Ectodermal cell (in vitro differentiated cells): ENCODE measurements around the gene NCAPD2.
A peak's percentile ranks its signal among the peaks of the same experiment; 100 is the strongest.
"Not testable (repeated sequence)": the region's sequence is repeated elsewhere in the genome, so short reads cannot be mapped to it uniquely, and the experiment has no call there.

Source experiments
- H3K27ac ChIP-seq: 2 replicates; pipeline ENCODE4 v1.7.0; 2013; ENCODE audit warnings: mild to moderate bottlenecking, low read depth, low read length; ENCODE audit not compliant: insufficient read depth, poor library complexity, severe bottlenecking
- H3K27me3 ChIP-seq: 2 replicates; pipeline ENCODE4 v1.7.0; 2013; ENCODE audit warnings: mild to moderate bottlenecking, low read length; ENCODE audit not compliant: insufficient read depth, control insufficient read depth, poor library complexity, severe bottlenecking
- H3K36me3 ChIP-seq: one replicate; pipeline ENCODE4 v1.7.0; 2013; ENCODE audit warnings: low read length; ENCODE audit not compliant: control insufficient read depth, insufficient read depth
- H3K4me1 ChIP-seq: one replicate; pipeline ENCODE4 v1.7.0; 2013; ENCODE audit warnings: low read length; ENCODE audit not compliant: control insufficient read depth, insufficient read depth
- H3K4me3 ChIP-seq: 2 replicates; pipeline ENCODE4 v1.7.0; 2013; ENCODE audit warnings: low read depth, low read length, control low read depth; ENCODE audit not compliant: insufficient read depth
- H3K9me3 ChIP-seq: 2 replicates; pipeline ENCODE4 v1.7.0; 2013; ENCODE audit warnings: mild to moderate bottlenecking, low read length, moderate library complexity; ENCODE audit not compliant: control insufficient read depth
- WGBS, 2 experiments: methylation state at CpG; one replicate each; pipeline ENCODE4 v1.1.7; 2013; ENCODE audit warnings: missing lambda C conversion rate in 2 of 2; 5-methylcytosine and 5-hydroxymethylcytosine counted together

Gene NCAPD2

GRCh38 chr12:6494968-6495367, 1.1 kb downstream of the NCAPD2 start:
- H3K27ac ChIP-seq: no peak overlapping the region
- H3K9me3 ChIP-seq: no peaks in the 10 kb centered on the region
- H3K27me3 ChIP-seq: no peaks in the 10 kb centered on the region
- peaks cover 27% of the 10 kb centered on the region for H3K36me3 ChIP-seq
- peak overlapping the region; percentile 63 for H3K4me3 ChIP-seq
- 78 to 93% methylated on average over 1 of the region's 1 CpG for WGBS, 2 experiments
- H3K4me1 ChIP-seq: peaks cover 13% of the 10 kb centered on the region

GRCh38 chr12:6497291-6497690, 3.4 kb downstream of the NCAPD2 start:
- Histone ChIP-seq H3K4me1 (peaks cover 10% of the 10 kb centered on the region), H3K36me3 (peaks cover 30% of the 10 kb centered on the region)
- H3K27me3 ChIP-seq, H3K27ac ChIP-seq, H3K9me3 ChIP-seq, H3K4me3 ChIP-seq: not testable (repeated sequence)
- 93 to 100% methylated on average over 3 of the region's 3 CpGs for WGBS, 2 experiments

- H3K27ac ChIP-seq: no peak overlapping the region
- H3K9me3 ChIP-seq: no peaks in the 10 kb centered on the region
- no peak overlapping the region for H3K4me3 ChIP-seq
- peaks cover 3% of the 10 kb centered on the region for H3K4me1 ChIP-seq
- H3K36me3 ChIP-seq: peaks cover 29% of the 10 kb centered on the region
- no peaks in the 10 kb centered on the region for H3K27me3 ChIP-seq
- WGBS, 2 experiments: 93 to 98% methylated on average over 2 of the region's 2 CpGs
These were observed 6.6 kb downstream of the NCAPD2 start for GRCh38 chr12:6500466-6500865.

- 70 to 72% methylated on average over 12 of the region's 12 CpGs for WGBS, 2 experiments
- H3K4me1 ChIP-seq: peaks cover 9% of the 10 kb centered on the region
- H3K27ac ChIP-seq: no peak overlapping the region
- no peaks in the 10 kb centered on the region for H3K9me3 ChIP-seq
- H3K4me3 ChIP-seq: no peak overlapping the region
- peaks cover 17% of the 10 kb centered on the region for H3K36me3 ChIP-seq
- no peaks in the 10 kb centered on the region for H3K27me3 ChIP-seq
These were observed 13.4 kb downstream of the NCAPD2 start for GRCh38 chr12:6507102-6507998.

GRCh38 chr12:6508087-6508486, 14.2 kb downstream of the NCAPD2 start:
- H3K4me3 ChIP-seq: no peak overlapping the region
- H3K9me3 ChIP-seq: no peaks in the 10 kb centered on the region
- peaks cover 9% of the 10 kb centered on the region for H3K4me1 ChIP-seq
- 81 to 82% methylated on average over 7 of the region's 7 CpGs for WGBS, 2 experiments
- peaks cover 24% of the 10 kb centered on the region for H3K36me3 ChIP-seq
- H3K27ac ChIP-seq: no peak overlapping the region
- H3K27me3 ChIP-seq: no peaks in the 10 kb centered on the region

- H3K4me3 ChIP-seq: no peak overlapping the region
- peaks cover 85% of the 10 kb centered on the region for H3K36me3 ChIP-seq
- no peaks in the 10 kb centered on the region for H3K4me1 ChIP-seq
- no peaks in the 10 kb centered on the region for H3K9me3 ChIP-seq
- H3K27ac ChIP-seq: no peak overlapping the region
- H3K27me3 ChIP-seq: no peaks in the 10 kb centered on the region
- 96 to 97% methylated on average over 3 of the region's 3 CpGs for WGBS, 2 experiments
These were observed 26.3 kb downstream of the NCAPD2 start for GRCh38 chr12:6520186-6520585.

DNA sequence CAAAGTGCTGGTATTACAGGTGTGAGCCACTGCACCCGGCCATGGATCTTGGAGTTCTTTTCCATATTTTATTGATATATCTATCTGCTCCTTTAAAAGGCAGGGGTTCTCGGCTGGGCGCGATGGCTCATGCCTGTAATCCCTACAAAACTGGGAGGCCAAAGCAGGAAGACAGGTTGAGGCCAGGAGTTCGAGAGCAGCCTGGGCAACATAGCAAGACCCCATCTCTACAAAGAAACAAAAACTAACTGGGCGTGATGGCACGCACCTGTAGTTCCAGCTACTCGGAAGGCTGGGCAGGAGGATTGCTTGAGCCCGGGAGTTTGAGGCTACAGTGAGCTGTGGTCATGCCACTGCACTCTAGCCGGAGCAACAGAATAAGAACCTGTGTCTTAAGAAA, 28.3 kb downstream of the NCAPD2 start:
- no peaks in the 10 kb centered on the region for H3K27me3 ChIP-seq
- H3K27ac ChIP-seq: no peak overlapping the region
- H3K36me3 ChIP-seq: peaks cover 86% of the 10 kb centered on the region
- no peaks in the 10 kb centered on the region for H3K4me1 ChIP-seq
- no peaks in the 10 kb centered on the region for H3K9me3 ChIP-seq
- WGBS, 2 experiments: 78 to 82% methylated on average over 10 of the region's 10 CpGs
- H3K4me3 ChIP-seq: no peak overlapping the region

DNA sequence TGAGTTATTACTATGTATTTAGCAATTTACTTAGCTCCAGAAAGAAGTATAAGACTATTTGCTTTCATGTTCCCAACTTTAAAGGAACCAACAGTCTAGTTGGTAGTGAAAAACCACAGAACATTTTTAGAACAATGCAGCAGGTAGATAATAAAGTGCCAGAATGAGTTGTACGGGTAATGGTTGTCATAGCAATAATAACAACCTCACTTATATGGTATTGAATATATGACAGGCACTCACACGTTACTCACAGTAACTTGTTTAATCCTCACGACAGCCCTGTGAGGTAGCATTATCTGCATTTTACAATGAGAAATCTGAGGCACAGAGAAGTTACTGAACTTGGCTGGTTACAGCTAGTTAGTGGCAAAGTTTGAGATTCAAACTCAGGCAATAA, 29.8 kb downstream of the NCAPD2 start:
- no peaks in the 10 kb centered on the region for H3K27me3 ChIP-seq
- H3K36me3 ChIP-seq: peaks cover 92% of the 10 kb centered on the region
- H3K9me3 ChIP-seq: no peaks in the 10 kb centered on the region
- H3K4me3 ChIP-seq: no peak overlapping the region
- no peak overlapping the region for H3K27ac ChIP-seq
- 92 to 100% methylated on average over 2 of the region's 3 CpGs for WGBS, 2 experiments
- H3K4me1 ChIP-seq: no peaks in the 10 kb centered on the region

DNA sequence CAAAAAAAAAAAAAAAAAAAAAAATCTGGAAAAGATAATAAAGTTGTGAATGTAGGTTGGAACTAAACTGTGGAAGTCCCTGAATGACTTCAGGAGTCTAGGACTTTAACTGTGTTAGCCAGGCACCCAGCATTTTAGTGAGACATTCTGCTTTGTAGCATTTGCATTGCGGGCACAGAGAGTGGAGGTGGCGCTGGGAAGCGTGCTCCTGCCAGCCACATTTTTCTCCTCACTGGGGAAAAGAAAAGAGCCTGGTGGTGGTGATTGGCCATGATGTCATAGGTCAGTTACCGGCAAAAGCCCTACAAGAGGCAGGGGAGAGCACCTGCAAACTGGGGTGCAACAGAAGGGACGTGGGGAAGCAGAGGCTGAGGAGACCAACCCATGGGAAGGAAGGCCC, 30.7 kb downstream of the NCAPD2 start:
- H3K9me3 ChIP-seq: no peaks in the 10 kb centered on the region
- no peaks in the 10 kb centered on the region for H3K4me1 ChIP-seq
- peaks cover 90% of the 10 kb centered on the region for H3K36me3 ChIP-seq
- H3K4me3 ChIP-seq: no peak overlapping the region
- no peak overlapping the region for H3K27ac ChIP-seq
- H3K27me3 ChIP-seq: no peaks in the 10 kb centered on the region
- 96% methylated on average over 5 of the region's 5 CpGs for WGBS, 2 experiments

GRCh38 chr12:6526201-6526600, 32.3 kb downstream of the NCAPD2 start:
- peaks cover 93% of the 10 kb centered on the region for H3K36me3 ChIP-seq
- 90 to 95% methylated on average over 7 of the region's 7 CpGs for WGBS, 2 experiments

More at GRCh38 chr12:6526201-6526600, 32.3 kb downstream of the NCAPD2 start:
- no peak overlapping the region for H3K4me3 ChIP-seq
- no peaks in the 10 kb centered on the region for H3K4me1 ChIP-seq
- no peaks in the 10 kb centered on the region for H3K9me3 ChIP-seq
- H3K27ac ChIP-seq: no peak overlapping the region
- H3K27me3 ChIP-seq: no peaks in the 10 kb centered on the region
